Gastrocnemius medialis (tissue), 4 donors: ENCODE data around the gene IRF7. TPM values are rescaled to one million over a fixed set of nuclear protein-coding genes. Genes with fewer than 3 reads are reported as not detected.

Experiments
- ATAC-seq, 2 donors: fragments of 150-250 bp; one replicate each; pipeline ENCODE4 v1.9.1; 2016
- DNase-seq, 2 donors: peaks; one replicate each; pipeline ENCODE4 v3.0.0-alpha.2; 2019
- H3K27ac ChIP-seq, 4 donors: fragments of 200-600 bp; sonication (generic); 1 replicate in 1 of 4; 2 replicates in 3 of 4; pipeline ENCODE4 v1.5.1; 2016 to 2018; ENCODE audit warnings: mild to moderate bottlenecking in 2 of 4, moderate library complexity in 1 of 4
- H3K27me3 ChIP-seq, 3 donors: fragments of 200-600 bp; sonication (generic) in 2 of 3; 1 replicate in 1 of 3; 2 replicates in 2 of 3; pipeline versions ENCODE4 v1.5.1 to v1.6.0; 2016 to 2019; ENCODE audit warnings: mild to moderate bottlenecking in 1 of 3, moderate library complexity in 1 of 3
- H3K36me3 ChIP-seq, 2 donors: fragments of 200-600 bp; sonication (generic) in 1 of 2; one replicate each; pipeline ENCODE4 v1.5.1; 2017 to 2018
- H3K4me1 ChIP-seq, 2 donors: fragments of 200-600 bp; sonication (generic) in 1 of 2; one replicate each; pipeline ENCODE4 v1.5.1; 2016 to 2017; ENCODE audit warnings: mild to moderate bottlenecking in 2 of 2
- H3K4me3 ChIP-seq, 4 donors: fragments of 200-600 bp; sonication (generic) in 3 of 4; 1 replicate in 1 of 4; 2 replicates in 3 of 4; pipeline ENCODE4 v1.5.1; 2016 to 2019; ENCODE audit warnings: mild to moderate bottlenecking in 2 of 4
- H3K9me3 ChIP-seq, 3 donors: fragments of 200-600 bp; sonication (generic) in 2 of 3; 1 replicate in 1 of 3; 2 replicates in 2 of 3; pipeline ENCODE4 v1.5.1; 2016 to 2019
- POLR2A ChIP-seq, 2 donors: fragments of 450-650 bp; IDR thresholded peaks; one replicate each; pipeline ENCODE4 v1.6.1; 2017; ENCODE audit warnings: antibody characterized with exemption in 2 of 2, mild to moderate bottlenecking in 2 of 2, moderate library complexity in 2 of 2
- in situ Hi-C, 4 donors: fragments of 200-750 bp; cut with MboI; loops; one replicate each; pipeline versions ENCODE4 v1.15.0 to v1.8.0; 2017; ENCODE audit warnings: low sequenced_read_pairs in 4 of 4
- intact Hi-C: fragments of 100-400 bp; cut with DNase I; formaldehyde crosslinking; loops from one replicate; pipeline ENCODE4 v1.15.1; 2023; ENCODE audit warnings: low total_unique reads
- total RNA-seq, 4 donors: library from RNA; depleted of rRNA; stranded (reverse); fragments of >200 nt; gene quantifications; one replicate each; pipeline versions ENCODE4 v1.1.0 to v1.2.3, GENCODE V29; 2016
- TF ChIP-seq, protein P1 (sequence below), 5 experiments: fragments of 450-650 bp in 3 of 5; fragments of 200-600 bp in 2 of 5; sonication (generic) in 2 of 5; IDR thresholded peaks in 4 of 5; conservative IDR thresholded peaks in 1 of 5; 1 replicate in 4 of 5; 2 replicates in 1 of 5; pipeline ENCODE4 v1.5.1; 2016 to 2019; ENCODE audit warnings: antibody characterized with exemption in 5 of 5, mild to moderate bottlenecking in 3 of 5, moderate library complexity in 3 of 5

IRF7 gene
- total RNA-seq, 4 donors from 2014 or later = 15.5 to 37.1 (median 26.3) TPM

DNA sequence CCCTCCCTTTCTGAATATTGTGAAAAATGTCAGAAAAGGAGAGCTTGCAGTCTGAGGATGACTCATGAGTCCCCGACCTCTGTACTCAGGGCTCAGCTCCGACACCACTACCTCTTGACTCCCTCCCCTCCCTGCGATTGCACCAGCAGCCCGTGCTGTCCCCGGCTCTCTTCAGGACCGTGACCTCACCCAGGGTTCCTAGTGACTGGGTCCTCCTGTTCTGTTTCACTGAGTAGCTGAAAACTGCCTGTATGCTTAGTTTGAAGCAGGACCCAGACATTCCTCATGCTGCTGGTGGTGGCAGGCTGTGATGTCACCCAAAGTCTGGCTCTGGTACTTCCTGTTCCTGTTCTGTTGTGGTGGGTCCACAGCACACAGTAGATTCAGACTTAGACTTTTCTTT lies 27.8 kb downstream of the IRF7 start:
- Histone ChIP-seq H3K9me3 (no peaks in the 10 kb centered on the region), H3K27ac (no peak overlapping the region), H3K36me3 (peaks cover 0 to 64% of the 10 kb centered on the region in 2 donors), H3K27me3 (no peaks in the 10 kb centered on the region), H3K4me3 (no peak overlapping the region), H3K4me1 (no peaks in the 10 kb centered on the region)
- intact Hi-C loops (no loop called here), in situ Hi-C loops (no loop called here)
- DNase-seq = no peak
- TF ChIP-seq, protein P1, sequence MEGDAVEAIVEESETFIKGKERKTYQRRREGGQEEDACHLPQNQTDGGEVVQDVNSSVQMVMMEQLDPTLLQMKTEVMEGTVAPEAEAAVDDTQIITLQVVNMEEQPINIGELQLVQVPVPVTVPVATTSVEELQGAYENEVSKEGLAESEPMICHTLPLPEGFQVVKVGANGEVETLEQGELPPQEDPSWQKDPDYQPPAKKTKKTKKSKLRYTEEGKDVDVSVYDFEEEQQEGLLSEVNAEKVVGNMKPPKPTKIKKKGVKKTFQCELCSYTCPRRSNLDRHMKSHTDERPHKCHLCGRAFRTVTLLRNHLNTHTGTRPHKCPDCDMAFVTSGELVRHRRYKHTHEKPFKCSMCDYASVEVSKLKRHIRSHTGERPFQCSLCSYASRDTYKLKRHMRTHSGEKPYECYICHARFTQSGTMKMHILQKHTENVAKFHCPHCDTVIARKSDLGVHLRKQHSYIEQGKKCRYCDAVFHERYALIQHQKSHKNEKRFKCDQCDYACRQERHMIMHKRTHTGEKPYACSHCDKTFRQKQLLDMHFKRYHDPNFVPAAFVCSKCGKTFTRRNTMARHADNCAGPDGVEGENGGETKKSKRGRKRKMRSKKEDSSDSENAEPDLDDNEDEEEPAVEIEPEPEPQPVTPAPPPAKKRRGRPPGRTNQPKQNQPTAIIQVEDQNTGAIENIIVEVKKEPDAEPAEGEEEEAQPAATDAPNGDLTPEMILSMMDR (IDR thresholded peaks at IDR 0.05 in 4 of 5, conservative IDR thresholded peaks at IDR 0.05 in 1 of 5) = no peak
- TF ChIP-seq POLR2A (IDR thresholded peaks at IDR 0.05) = no peak
- ATAC-seq = peak in 1 of 2 donors; percentile 24

DNA sequence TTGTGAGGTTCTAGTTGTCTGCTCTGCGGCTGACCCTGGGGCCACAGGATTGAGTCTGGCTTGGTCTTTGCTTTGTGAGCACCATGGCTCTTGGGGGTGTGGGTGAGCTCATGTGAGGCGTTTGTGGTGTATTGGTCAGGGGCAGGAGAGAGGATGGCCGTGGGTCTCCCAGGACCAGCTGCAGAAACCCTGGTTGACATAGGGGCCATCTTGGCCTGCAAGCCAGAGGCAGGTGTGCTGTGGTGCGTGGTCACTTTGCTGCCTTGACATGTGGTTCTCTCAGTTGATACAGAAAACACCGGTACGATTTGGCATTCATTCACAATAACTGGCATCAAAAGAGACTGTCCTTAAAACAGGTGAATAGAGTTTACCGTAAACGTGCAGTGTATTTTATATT lies 28.2 kb downstream of the IRF7 start:
- Histone ChIP-seq H3K9me3 (no peaks in the 10 kb centered on the region), H3K4me1 (no peaks in the 10 kb centered on the region), H3K27ac (no peak overlapping the region), H3K4me3 (no peak overlapping the region), H3K36me3 (peaks cover 0 to 62% of the 10 kb centered on the region in 2 donors), H3K27me3 (no peaks in the 10 kb centered on the region)
- in situ Hi-C loops (no loop called here), intact Hi-C loops (no loop called here)
- ATAC-seq (peak in 1 of 2 donors; percentile 14), DNase-seq (no peak)
- TF ChIP-seq, protein P1 (IDR thresholded peaks at IDR 0.05 in 4 of 5, conservative IDR thresholded peaks at IDR 0.05 in 1 of 5) = no peak
- no peak for TF ChIP-seq POLR2A (IDR thresholded peaks at IDR 0.05)

DNA sequence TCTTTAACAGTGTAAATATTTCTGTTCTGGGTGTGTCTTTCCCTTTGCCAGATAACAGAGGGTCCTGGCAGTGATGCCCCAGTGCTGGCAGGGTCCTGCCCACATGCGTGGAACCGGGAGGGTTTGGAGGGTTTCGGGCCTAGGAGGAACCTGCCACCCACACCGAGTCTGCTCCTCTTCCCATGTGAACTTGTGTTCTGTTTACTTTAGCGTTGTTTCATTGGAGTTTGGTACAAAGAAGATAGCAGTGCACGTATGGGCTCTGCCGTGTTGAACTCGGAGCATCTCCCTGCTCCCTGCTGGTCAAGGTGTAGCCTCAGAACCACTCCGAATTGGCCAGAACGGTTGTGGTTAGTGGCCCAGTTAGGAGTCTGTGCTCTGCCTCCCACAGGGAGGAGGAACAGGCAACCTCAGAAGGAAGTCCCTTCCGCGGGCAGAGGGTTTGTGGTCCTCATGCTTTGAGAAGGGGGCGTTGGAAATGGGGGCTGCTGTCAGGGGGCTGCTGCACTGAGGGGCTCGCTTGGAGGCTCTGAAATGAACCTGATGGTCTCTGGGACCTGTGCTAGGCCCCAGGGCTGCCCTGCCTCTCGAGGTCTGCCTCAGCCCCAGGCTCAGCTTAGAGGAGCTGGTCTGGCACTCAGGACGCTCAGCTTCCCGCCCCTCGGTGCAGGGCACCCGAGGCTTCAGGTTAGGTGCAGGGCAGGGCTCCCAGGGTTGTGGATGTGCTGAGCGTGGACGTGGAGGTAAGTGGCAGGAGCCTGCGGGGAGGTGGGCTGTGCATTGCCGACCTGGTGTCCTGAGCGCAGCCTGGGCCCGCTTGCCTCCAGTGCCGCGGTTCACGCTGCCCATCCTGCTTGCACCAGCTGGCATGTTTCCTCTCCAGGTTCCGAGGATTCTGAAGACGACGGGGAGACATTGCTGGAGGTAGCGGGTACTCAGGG lies 29.1 kb downstream of the IRF7 start:
- H3K4me1 ChIP-seq = peaks cover 0 to 5% of the 10 kb centered on the region in 2 donors
- no peak overlapping the region for H3K4me3 ChIP-seq
- in situ Hi-C loops (no loop called here), intact Hi-C loops (no loop called here)
- no peak overlapping the region for H3K27ac ChIP-seq
- no peaks in the 10 kb centered on the region for H3K9me3 ChIP-seq
- no peak for DNase-seq
- no peak for ATAC-seq
- no peaks in the 10 kb centered on the region for H3K27me3 ChIP-seq
- TF ChIP-seq, protein P1 (IDR thresholded peaks at IDR 0.05 in 4 of 5, conservative IDR thresholded peaks at IDR 0.05 in 1 of 5) = no peak
- no peak for TF ChIP-seq POLR2A (IDR thresholded peaks at IDR 0.05)
- H3K36me3 ChIP-seq = peaks cover 0 to 58% of the 10 kb centered on the region in 2 donors

DNA sequence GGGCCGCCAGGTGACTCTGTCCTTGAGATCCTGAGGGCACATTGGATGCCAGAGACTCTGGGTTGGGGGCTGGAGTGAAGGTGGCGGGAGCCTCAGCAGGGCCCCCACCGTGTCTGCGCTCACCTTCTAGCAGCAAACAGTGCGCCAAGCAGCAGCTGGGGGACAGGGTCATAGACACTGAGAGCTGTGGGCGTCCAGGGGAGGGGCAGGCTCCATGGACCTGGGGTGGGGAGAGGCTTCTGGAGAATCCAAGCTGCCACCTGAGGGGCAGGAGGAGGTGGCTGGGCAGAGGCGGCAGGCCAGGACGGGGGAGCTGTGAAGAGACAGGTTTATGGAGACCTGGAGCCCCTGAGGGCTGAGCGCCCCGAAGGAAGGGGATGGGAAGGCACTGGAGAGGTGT lies 31.5 kb downstream of the IRF7 start:
- Histone ChIP-seq H3K9me3 (no peaks in the 10 kb centered on the region), H3K36me3 (peaks cover 0 to 48% of the 10 kb centered on the region in 2 donors), H3K4me1 (peaks cover 16 to 29% of the 10 kb centered on the region in 2 donors), H3K4me3 (no peak overlapping the region), H3K27me3 (no peaks in the 10 kb centered on the region), H3K27ac (no peak overlapping the region)
- intact Hi-C loops = no loop called here
- ATAC-seq (no peak), DNase-seq (no peak)
- in situ Hi-C loops = no loop called here
- TF ChIP-seq, protein P1 (IDR thresholded peaks at IDR 0.05 in 4 of 5, conservative IDR thresholded peaks at IDR 0.05 in 1 of 5) = no peak
- TF ChIP-seq POLR2A (IDR thresholded peaks at IDR 0.05) = no peak
